ENCODE measurements around the gene SHB. TPM values are rescaled to one million over a fixed set of nuclear protein-coding genes. Genes with fewer than 3 reads are reported as not detected.

The SHB gene
- total RNA-seq, 6 donors from 2014 or later: 29.3 to 51.2 (median 33.3) TPM

DNA sequence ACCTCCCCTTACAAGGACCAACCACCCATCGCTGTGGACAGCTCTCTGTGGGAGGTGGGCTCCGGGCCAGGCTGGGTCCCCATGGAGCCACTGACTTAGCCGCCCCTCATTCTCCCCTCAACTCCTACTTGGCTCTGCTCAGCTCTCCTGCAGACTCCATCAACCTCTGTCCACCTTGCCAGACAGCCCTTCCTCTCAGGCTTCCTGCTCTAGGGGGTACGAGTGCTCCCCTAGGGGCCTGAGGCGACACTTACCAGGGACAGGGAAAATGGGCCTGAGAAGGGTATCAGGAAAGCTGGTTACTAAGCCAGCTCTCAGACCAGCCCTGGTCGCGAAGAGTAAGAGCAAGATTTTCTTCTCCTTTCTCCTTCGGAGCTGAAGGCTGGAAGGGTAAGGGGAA lies 43.9 kb downstream of the SHB start:
- Histone ChIP-seq H3K27me3 (no peaks in the 10 kb centered on the region), H3K36me3 (no peaks in the 10 kb centered on the region), H3K4me1 (peaks cover 62 to 69% (median 66%) of the 10 kb centered on the region in 4 donors), H3K27ac (peak overlapping the region; percentile 56 to 83 (median 71)), H3K4me3 (no peak overlapping the region), H3K9me3 (no peaks in the 10 kb centered on the region)
- TF ChIP-seq POLR2AphosphoS5 (IDR thresholded peaks at IDR 0.05) (no peak), POLR2A (IDR thresholded peaks at IDR 0.05) (no peak), EP300 (IDR thresholded peaks at IDR 0.05) (no peak)
- TF ChIP-seq, protein P1, sequence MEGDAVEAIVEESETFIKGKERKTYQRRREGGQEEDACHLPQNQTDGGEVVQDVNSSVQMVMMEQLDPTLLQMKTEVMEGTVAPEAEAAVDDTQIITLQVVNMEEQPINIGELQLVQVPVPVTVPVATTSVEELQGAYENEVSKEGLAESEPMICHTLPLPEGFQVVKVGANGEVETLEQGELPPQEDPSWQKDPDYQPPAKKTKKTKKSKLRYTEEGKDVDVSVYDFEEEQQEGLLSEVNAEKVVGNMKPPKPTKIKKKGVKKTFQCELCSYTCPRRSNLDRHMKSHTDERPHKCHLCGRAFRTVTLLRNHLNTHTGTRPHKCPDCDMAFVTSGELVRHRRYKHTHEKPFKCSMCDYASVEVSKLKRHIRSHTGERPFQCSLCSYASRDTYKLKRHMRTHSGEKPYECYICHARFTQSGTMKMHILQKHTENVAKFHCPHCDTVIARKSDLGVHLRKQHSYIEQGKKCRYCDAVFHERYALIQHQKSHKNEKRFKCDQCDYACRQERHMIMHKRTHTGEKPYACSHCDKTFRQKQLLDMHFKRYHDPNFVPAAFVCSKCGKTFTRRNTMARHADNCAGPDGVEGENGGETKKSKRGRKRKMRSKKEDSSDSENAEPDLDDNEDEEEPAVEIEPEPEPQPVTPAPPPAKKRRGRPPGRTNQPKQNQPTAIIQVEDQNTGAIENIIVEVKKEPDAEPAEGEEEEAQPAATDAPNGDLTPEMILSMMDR (IDR thresholded peaks at IDR 0.05): no peak
- ATAC-seq (ENCODE audit: low FRiP score in 2 of 2): no peak
- whole genome bisulfite sequencing, 2 donors: 89 to 90% methylated on average over 8 of the region's 8 CpGs
- DNase-seq: no peak

DNA sequence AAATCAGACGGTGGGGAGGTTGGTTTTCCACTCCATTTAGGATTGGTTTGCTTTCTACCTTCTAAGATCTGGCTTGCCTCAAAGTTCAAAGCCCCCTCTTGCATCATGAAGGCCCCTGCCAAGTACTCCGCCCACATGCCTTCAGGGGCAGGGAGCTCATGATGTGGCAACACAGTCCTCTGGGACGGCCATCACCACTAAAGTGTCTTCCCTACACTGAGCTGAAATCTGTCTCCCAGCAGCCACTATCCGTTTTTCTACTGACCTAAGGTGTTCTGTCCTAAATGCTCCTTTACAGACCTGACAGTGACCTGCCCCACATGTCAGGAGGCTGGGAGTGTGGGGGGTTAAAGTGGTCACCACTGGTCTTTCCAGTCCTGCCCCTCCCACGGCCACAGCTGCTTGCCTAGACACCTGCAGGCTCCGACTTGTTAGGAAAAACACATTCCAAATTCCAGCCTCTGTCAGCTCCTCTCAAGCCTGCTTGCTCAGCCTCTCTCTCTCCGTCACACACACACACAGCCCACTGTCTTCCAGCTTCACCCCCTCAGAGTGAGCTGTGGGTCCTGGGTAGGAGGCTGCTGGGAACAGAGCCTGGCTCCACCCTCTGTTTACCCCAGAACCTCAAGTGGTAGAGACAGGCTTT lies 44.9 kb downstream of the SHB start:
- DNase-seq (peak in 1 of 2 donors; percentile 78), ATAC-seq (ENCODE audit: low FRiP score in 2 of 2) (peak; percentile 57 to 76)
- TF ChIP-seq POLR2A (IDR thresholded peaks at IDR 0.05) (peak in 1 of 4 donors; percentile 26), EP300 (IDR thresholded peaks at IDR 0.05) (peak in 1 of 4 donors; percentile 32), POLR2AphosphoS5 (IDR thresholded peaks at IDR 0.05) (peak in 1 of 2 donors; percentile 4)
- TF ChIP-seq, protein P1 (IDR thresholded peaks at IDR 0.05): no peak
- Histone ChIP-seq H3K27me3 (no peaks in the 10 kb centered on the region), H3K27ac (peak overlapping the region; percentile 39 to 81 (median 68)), H3K4me3 (no peak overlapping the region), H3K4me1 (peaks cover 72 to 79% (median 76%) of the 10 kb centered on the region in 4 donors), H3K36me3 (no peaks in the 10 kb centered on the region), H3K9me3 (no peaks in the 10 kb centered on the region)
- 45 to 57% methylated on average over 7 of the region's 7 CpGs for WGBS, 2 donors

DNA sequence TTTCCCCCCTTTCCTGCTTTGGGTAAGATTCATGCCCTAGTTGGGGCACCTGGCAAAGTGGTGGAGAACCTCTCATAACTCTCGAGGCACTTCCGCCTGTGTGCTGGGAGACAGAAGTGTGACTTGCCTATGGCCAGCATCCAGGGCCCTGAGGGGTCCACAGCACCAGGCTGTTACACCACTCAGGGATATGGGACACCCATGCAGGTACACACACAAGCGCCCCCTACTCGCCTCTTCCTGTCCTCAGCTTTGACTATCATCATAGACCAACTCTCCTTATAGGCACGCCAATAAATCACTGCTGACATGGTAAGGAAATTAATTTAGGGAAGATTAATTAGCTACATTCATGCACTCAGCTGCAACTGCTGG lies 45.4 kb downstream of the SHB start:
- peak overlapping the region; percentile 39 to 81 (median 68) for H3K27ac ChIP-seq

DNA sequence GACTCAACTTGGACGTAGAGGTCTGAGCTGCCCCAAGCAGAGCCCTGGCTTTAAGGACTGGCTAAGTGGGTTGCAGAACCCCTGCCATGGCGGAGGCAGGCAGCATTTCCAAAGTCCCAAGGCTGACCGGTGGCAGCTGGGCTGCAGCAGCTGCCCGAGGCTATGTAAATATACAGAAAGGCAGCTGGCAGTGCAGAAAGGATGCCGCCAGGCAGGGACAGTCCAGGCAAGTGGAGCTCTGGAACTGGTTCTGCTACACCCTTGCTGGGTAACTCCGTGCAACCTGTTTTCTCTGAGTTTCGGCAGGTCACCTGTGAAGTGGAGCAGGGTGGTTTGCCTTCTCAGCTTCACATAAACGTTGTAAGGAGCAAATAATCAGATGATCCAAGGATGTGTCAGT lies 46.0 kb downstream of the SHB start:
- peak in 1 of 2 donors; percentile 70 for ATAC-seq (ENCODE audit: low FRiP score in 2 of 2)

More for the DNA sequence above, 45.4 kb downstream of the SHB start:
- 67 to 79% methylated on average over 5 of the region's 5 CpGs for WGBS, 2 donors
- peak in 1 of 2 donors; percentile 61 for DNase-seq
- no peak for ATAC-seq (ENCODE audit: low FRiP score in 2 of 2)
- H3K9me3 ChIP-seq: no peaks in the 10 kb centered on the region
- H3K4me3 ChIP-seq: no peak overlapping the region
- no peaks in the 10 kb centered on the region for H3K27me3 ChIP-seq
- TF ChIP-seq POLR2A (IDR thresholded peaks at IDR 0.05): no peak
- TF ChIP-seq, protein P1 (IDR thresholded peaks at IDR 0.05): no peak
- TF ChIP-seq EP300 (IDR thresholded peaks at IDR 0.05): no peak
- TF ChIP-seq POLR2AphosphoS5 (IDR thresholded peaks at IDR 0.05): no peak
- H3K36me3 ChIP-seq: no peaks in the 10 kb centered on the region
- H3K4me1 ChIP-seq: peaks cover 75 to 84% (median 79%) of the 10 kb centered on the region in 4 donors

More for the DNA sequence above, 46.0 kb downstream of the SHB start:
- peak in 1 of 2 donors; percentile 91 for DNase-seq
- H3K27me3 ChIP-seq: no peaks in the 10 kb centered on the region
- whole genome bisulfite sequencing, 2 donors: 46 to 65% methylated on average over 5 to 8 of the region's 8 CpGs
- TF ChIP-seq POLR2AphosphoS5 (IDR thresholded peaks at IDR 0.05) (peak in 1 of 2 donors; percentile 8), EP300 (IDR thresholded peaks at IDR 0.05) (peak in 1 of 4 donors; percentile 25), POLR2A (IDR thresholded peaks at IDR 0.05) (peak in 1 of 4 donors; percentile 8)
- TF ChIP-seq, protein P1 (IDR thresholded peaks at IDR 0.05): no peak
- H3K4me1 ChIP-seq: peaks cover 74 to 89% (median 83%) of the 10 kb centered on the region in 4 donors
- no peaks in the 10 kb centered on the region for H3K36me3 ChIP-seq
- no peaks in the 10 kb centered on the region for H3K9me3 ChIP-seq
- peak overlapping the region; percentile 39 to 81 (median 68) for H3K27ac ChIP-seq
- H3K4me3 ChIP-seq: no peak overlapping the region
